WTC11 (cell line): ENCODE measurements around the gene MICAL1. TPM values are rescaled to one million over a fixed set of nuclear protein-coding genes. Genes with fewer than 3 reads are reported as not detected.

Experiments
- ATAC-seq: fragments of 200-7000 bp; cut with Tn5 transposase; 2 replicates; pipeline ENCODE4 v1.10.0; 2021; ENCODE audit warnings: mild to moderate bottlenecking, moderate library complexity
- CTCF ChIA-PET: fragments of 300-600 bp; sonication (Branson Sonifier 250); formaldehyde crosslinking; loops from one replicate; lab custom pipeline; 2021; ENCODE audit warnings: antibody characterized with exemption; lab: Charles Lee
- POLR2A ChIA-PET: fragments of 350-600 bp; sonication (Branson Sonifier 250); formaldehyde crosslinking; loops from one replicate; lab custom pipeline; 2021; ENCODE audit warnings: antibody characterized with exemption; lab: Charles Lee
- DNase-seq: peaks from one replicate; pipeline ENCODE4 v3.0.0; 2021; ENCODE audit warnings: low spot score
- H3K27ac Mint-ChIP-seq: 2 replicates; pipeline ENCODE4 v1.8.0; 2021; ENCODE audit warnings: mixed read lengths
- H3K27me3 Mint-ChIP-seq: 2 replicates; pipeline ENCODE4 v1.8.0; 2021; ENCODE audit warnings: low read depth, mild to moderate bottlenecking, moderate library complexity, mixed read lengths
- H3K36me3 Mint-ChIP-seq: 2 replicates; pipeline ENCODE4 v1.8.0; 2021; ENCODE audit warnings: mixed read lengths
- H3K4me1 Mint-ChIP-seq: 2 replicates; pipeline ENCODE4 v1.8.0; 2022; ENCODE audit warnings: mixed read lengths
- H3K4me3 Mint-ChIP-seq: 2 replicates; pipeline ENCODE4 v1.8.0; 2021; ENCODE audit warnings: mild to moderate bottlenecking, moderate library complexity, mixed read lengths
- H3K9me3 Mint-ChIP-seq: 2 replicates; pipeline ENCODE4 v1.8.0; 2021; ENCODE audit warnings: mixed read lengths
- ATF1 ChIP-seq: sonication (generic); formaldehyde crosslinking; IDR thresholded peaks from 2 replicates; pipeline ENCODE4 v1.8.1; 2023; ENCODE audit warnings: mild to moderate bottlenecking, moderate library complexity, missing genetic modification reagents
- ATF2 ChIP-seq: sonication (generic); formaldehyde crosslinking; IDR thresholded peaks from 2 replicates; pipeline ENCODE4 v1.8.1; 2022; ENCODE audit warnings: low read depth, missing genetic modification reagents, borderline replicate concordance
- CDX4 ChIP-seq: fragments of 250-450 bp; sonication (Bioruptor Pico); IDR thresholded peaks from 2 replicates; pipeline ENCODE4 v1.9.0; 2021; ENCODE audit warnings: moderate library complexity, mild to moderate bottlenecking, inconsistent platforms, borderline replicate concordance
- CREB1 ChIP-seq: sonication (generic); formaldehyde crosslinking; IDR thresholded peaks from 2 replicates; pipeline ENCODE4 v1.8.0; 2023; ENCODE audit warnings: mild to moderate bottlenecking, missing genetic modification reagents
- ETV6 ChIP-seq: sonication (generic); formaldehyde crosslinking; IDR thresholded peaks from 2 replicates; pipeline ENCODE4 v1.8.1; 2022; ENCODE audit warnings: mild to moderate bottlenecking, missing genetic modification reagents
- FOXK1 ChIP-seq: sonication (generic); formaldehyde crosslinking; IDR thresholded peaks from 2 replicates; pipeline ENCODE4 v1.8.0; 2022; ENCODE audit warnings: mild to moderate bottlenecking, moderate library complexity, missing genetic modification reagents
- FOXP1 ChIP-seq: sonication (generic); formaldehyde crosslinking; IDR thresholded peaks from 2 replicates; pipeline ENCODE4 v1.8.0; 2022; ENCODE audit warnings: missing genetic modification reagents, mild to moderate bottlenecking, moderate library complexity, borderline replicate concordance
- GRHL2 ChIP-seq: fragments of 250-450 bp; sonication (Bioruptor Pico); IDR thresholded peaks from 2 replicates; pipeline ENCODE4 v1.8.0; 2022; ENCODE audit warnings: mild to moderate bottlenecking, moderate library complexity; ENCODE audit not compliant: insufficient replicate concordance, severe bottlenecking
- MLX ChIP-seq: sonication (generic); formaldehyde crosslinking; IDR thresholded peaks from 2 replicates; pipeline ENCODE4 v1.8.1; 2023; ENCODE audit warnings: mild to moderate bottlenecking, missing genetic modification reagents, moderate library complexity
- MXD4 ChIP-seq: fragments of 250-450 bp; sonication (Bioruptor Pico); IDR thresholded peaks from 2 replicates; pipeline ENCODE4 v1.8.0; 2021; ENCODE audit warnings: mild to moderate bottlenecking, moderate library complexity, borderline replicate concordance
- NFYB ChIP-seq: sonication (generic); formaldehyde crosslinking; conservative IDR thresholded peaks from 2 replicates; pipeline ENCODE4 v1.8.0; 2022; ENCODE audit warnings: low read depth, missing genetic modification reagents
- PREB ChIP-seq: sonication (generic); formaldehyde crosslinking; IDR thresholded peaks from 2 replicates; pipeline ENCODE4 v1.8.1; 2022; ENCODE audit warnings: mild to moderate bottlenecking, missing genetic modification reagents, moderate library complexity, borderline replicate concordance
- PRRX2 ChIP-seq: fragments of 250-450 bp; sonication (Bioruptor Pico); IDR thresholded peaks from 2 replicates; pipeline ENCODE4 v1.8.0; 2021; ENCODE audit warnings: mild to moderate bottlenecking
- RORB ChIP-seq: fragments of 250-450 bp; sonication (Bioruptor Pico); IDR thresholded peaks from 2 replicates; pipeline ENCODE4 v1.9.0; 2021; ENCODE audit warnings: mild to moderate bottlenecking
- TEAD1 ChIP-seq: sonication (generic); formaldehyde crosslinking; IDR thresholded peaks from 2 replicates; pipeline ENCODE4 v1.8.0; 2022; ENCODE audit warnings: mild to moderate bottlenecking, missing genetic modification reagents
- USF1 ChIP-seq: sonication (generic); formaldehyde crosslinking; IDR thresholded peaks from 2 replicates; pipeline ENCODE4 v1.8.0; 2022; ENCODE audit warnings: mild to moderate bottlenecking, missing genetic modification reagents
- ZNF232 ChIP-seq: sonication (generic); formaldehyde crosslinking; IDR thresholded peaks from 2 replicates; pipeline ENCODE4 v1.8.0; 2022; ENCODE audit warnings: mild to moderate bottlenecking, missing genetic modification reagents
- ZNF317 ChIP-seq: sonication (generic); formaldehyde crosslinking; IDR thresholded peaks from 2 replicates; pipeline ENCODE4 v1.8.1; 2023; ENCODE audit warnings: low read depth, mild to moderate bottlenecking, moderate library complexity, missing genetic modification reagents, borderline replicate concordance
- total RNA-seq: library from RNA; stranded (reverse); gene quantifications from 3 replicates; pipeline ENCODE4 v1.2.3, GENCODE V29; 2021
- TF ChIP-seq, protein P1 (sequence below): sonication (generic); formaldehyde crosslinking; IDR thresholded peaks from 2 replicates; pipeline ENCODE4 v1.8.1; 2022; ENCODE audit warnings: mild to moderate bottlenecking, moderate library complexity, missing genetic modification reagents
- TF ChIP-seq, protein P2 (sequence below): sonication (generic); formaldehyde crosslinking; IDR thresholded peaks from 2 replicates; pipeline ENCODE4 v1.8.0; 2023; ENCODE audit warnings: missing genetic modification reagents, mild to moderate bottlenecking, borderline replicate concordance
- TF ChIP-seq, protein P3 (sequence below): sonication (generic); formaldehyde crosslinking; IDR thresholded peaks from 2 replicates; pipeline ENCODE4 v1.8.1; 2023; ENCODE audit warnings: mild to moderate bottlenecking, moderate library complexity, missing genetic modification reagents

MICAL1 gene
- total RNA-seq, 1 experiment from 2014 or later, result 57.4 TPM

- Mint-ChIP-seq H3K9me3 (no peaks in the 10 kb centered on the region), H3K27me3 (no peaks in the 10 kb centered on the region), H3K36me3 (peaks cover 74% of the 10 kb centered on the region), H3K4me1 (peaks cover 42% of the 10 kb centered on the region), H3K4me3 (peak overlapping the region; percentile 53; the same call in 1 of the 2 replicates), H3K27ac (peak overlapping the region; percentile 35; the same call in 1 of the 2 replicates)
- ATAC-seq (peak; percentile 22), DNase-seq (no peak)
- no peak for TF ChIP-seq TEAD1 (CRISPR knock-in tag)
- no peak for TF ChIP-seq ATF1 (CRISPR knock-in tag)
- TF ChIP-seq, protein P1, sequence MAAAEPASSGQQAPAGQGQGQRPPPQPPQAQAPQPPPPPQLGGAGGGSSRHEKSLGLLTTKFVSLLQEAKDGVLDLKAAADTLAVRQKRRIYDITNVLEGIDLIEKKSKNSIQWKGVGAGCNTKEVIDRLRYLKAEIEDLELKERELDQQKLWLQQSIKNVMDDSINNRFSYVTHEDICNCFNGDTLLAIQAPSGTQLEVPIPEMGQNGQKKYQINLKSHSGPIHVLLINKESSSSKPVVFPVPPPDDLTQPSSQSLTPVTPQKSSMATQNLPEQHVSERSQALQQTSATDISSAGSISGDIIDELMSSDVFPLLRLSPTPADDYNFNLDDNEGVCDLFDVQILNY (CRISPR knock-in tag), result no peak
- no peak for TF ChIP-seq PREB
- TF ChIP-seq RORB (CRISPR knock-in tag), result no peak
- no peak for TF ChIP-seq FOXP1 (CRISPR knock-in tag)
- no peak for TF ChIP-seq CDX4 (CRISPR knock-in tag)
- no peak for TF ChIP-seq MLX
- no peak for TF ChIP-seq PRRX2 (CRISPR knock-in tag)
- no peak for TF ChIP-seq ZNF317 (CRISPR knock-in tag)
- TF ChIP-seq MXD4, result no peak
- TF ChIP-seq FOXK1 (CRISPR knock-in tag), result no peak
- TF ChIP-seq, protein P2, sequence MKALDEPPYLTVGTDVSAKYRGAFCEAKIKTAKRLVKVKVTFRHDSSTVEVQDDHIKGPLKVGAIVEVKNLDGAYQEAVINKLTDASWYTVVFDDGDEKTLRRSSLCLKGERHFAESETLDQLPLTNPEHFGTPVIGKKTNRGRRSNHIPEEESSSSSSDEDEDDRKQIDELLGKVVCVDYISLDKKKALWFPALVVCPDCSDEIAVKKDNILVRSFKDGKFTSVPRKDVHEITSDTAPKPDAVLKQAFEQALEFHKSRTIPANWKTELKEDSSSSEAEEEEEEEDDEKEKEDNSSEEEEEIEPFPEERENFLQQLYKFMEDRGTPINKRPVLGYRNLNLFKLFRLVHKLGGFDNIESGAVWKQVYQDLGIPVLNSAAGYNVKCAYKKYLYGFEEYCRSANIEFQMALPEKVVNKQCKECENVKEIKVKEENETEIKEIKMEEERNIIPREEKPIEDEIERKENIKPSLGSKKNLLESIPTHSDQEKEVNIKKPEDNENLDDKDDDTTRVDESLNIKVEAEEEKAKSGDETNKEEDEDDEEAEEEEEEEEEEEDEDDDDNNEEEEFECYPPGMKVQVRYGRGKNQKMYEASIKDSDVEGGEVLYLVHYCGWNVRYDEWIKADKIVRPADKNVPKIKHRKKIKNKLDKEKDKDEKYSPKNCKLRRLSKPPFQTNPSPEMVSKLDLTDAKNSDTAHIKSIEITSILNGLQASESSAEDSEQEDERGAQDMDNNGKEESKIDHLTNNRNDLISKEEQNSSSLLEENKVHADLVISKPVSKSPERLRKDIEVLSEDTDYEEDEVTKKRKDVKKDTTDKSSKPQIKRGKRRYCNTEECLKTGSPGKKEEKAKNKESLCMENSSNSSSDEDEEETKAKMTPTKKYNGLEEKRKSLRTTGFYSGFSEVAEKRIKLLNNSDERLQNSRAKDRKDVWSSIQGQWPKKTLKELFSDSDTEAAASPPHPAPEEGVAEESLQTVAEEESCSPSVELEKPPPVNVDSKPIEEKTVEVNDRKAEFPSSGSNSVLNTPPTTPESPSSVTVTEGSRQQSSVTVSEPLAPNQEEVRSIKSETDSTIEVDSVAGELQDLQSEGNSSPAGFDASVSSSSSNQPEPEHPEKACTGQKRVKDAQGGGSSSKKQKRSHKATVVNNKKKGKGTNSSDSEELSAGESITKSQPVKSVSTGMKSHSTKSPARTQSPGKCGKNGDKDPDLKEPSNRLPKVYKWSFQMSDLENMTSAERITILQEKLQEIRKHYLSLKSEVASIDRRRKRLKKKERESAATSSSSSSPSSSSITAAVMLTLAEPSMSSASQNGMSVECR (CRISPR knock-in tag), result no peak
- TF ChIP-seq USF1 (CRISPR knock-in tag), result no peak
- ChIA-PET CTCF (no interaction called here), POLR2A (no interaction called here)
These were observed 22.2 kb upstream of the MICAL1 start for GRCh38 chr6:109477725-109478124.

GRCh38 chr6:109477184-109477583 lies 21.6 kb upstream of the MICAL1 start:
- POLR2A ChIA-PET, result no interaction called here
- H3K9me3 Mint-ChIP-seq, result no peaks in the 10 kb centered on the region
- H3K4me1 Mint-ChIP-seq, result peaks cover 42% of the 10 kb centered on the region
- CTCF ChIA-PET, result no interaction called here
- ATAC-seq, result no peak
- no peak for DNase-seq
- no peak overlapping the region for H3K27ac Mint-ChIP-seq
- peaks cover 80% of the 10 kb centered on the region for H3K36me3 Mint-ChIP-seq
- no peaks in the 10 kb centered on the region for H3K27me3 Mint-ChIP-seq
- H3K4me3 Mint-ChIP-seq, result no peak overlapping the region
- TF ChIP-seq ATF2 (CRISPR knock-in tag) (no peak), GRHL2 (CRISPR knock-in tag) (no peak), ZNF232 (CRISPR knock-in tag) (no peak), CREB1 (no peak), ETV6 (no peak), NFYB (CRISPR knock-in tag) (no peak)
- TF ChIP-seq, protein P3, sequence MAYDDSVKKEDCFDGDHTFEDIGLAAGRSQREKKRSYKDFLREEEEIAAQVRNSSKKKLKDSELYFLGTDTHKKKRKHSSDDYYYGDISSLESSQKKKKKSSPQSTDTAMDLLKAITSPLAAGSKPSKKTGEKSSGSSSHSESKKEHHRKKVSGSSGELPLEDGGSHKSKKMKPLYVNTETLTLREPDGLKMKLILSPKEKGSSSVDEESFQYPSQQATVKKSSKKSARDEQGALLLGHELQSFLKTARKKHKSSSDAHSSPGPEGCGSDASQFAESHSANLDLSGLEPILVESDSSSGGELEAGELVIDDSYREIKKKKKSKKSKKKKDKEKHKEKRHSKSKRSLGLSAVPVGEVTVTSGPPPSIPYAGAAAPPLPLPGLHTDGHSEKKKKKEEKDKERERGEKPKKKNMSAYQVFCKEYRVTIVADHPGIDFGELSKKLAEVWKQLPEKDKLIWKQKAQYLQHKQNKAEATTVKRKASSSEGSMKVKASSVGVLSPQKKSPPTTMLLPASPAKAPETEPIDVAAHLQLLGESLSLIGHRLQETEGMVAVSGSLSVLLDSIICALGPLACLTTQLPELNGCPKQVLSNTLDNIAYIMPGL (CRISPR knock-in tag), result no peak
